Measurements from ENCODE around the gene ICA1L. TPM values are rescaled to one million over a fixed set of nuclear protein-coding genes. Genes with fewer than 3 reads are reported as not detected.

ICA1L gene
- total and polyA plus RNA-seq, 2 experiments from 2014 or later, result 5.1 to 8.2 TPM

GRCh38 chr2:202752071-202752470 lies 119.5 kb downstream of the ICA1L start:
- no peak overlapping the region for H3K4me2 ChIP-seq
- no peak for DNase-seq (ENCODE audit: low spot score)
- no peaks in the 10 kb centered on the region for H3K27me3 ChIP-seq
- 88% methylated on average over 2 of the region's 2 CpGs for WGBS (ENCODE audit: low lambda C conversion rate, missing lambda C conversion rate)
- H3K9me2 ChIP-seq (replicated peaks; ENCODE audit: insufficient read depth), result no peaks in the 10 kb centered on the region
- no peaks in the 10 kb centered on the region for H4K20me1 ChIP-seq (ENCODE audit: insufficient read depth, poor library complexity, severe bottlenecking)
- no peak overlapping the region for H3K4me3 ChIP-seq
- H3K4me1 ChIP-seq (ENCODE audit: insufficient read depth), result no peaks in the 10 kb centered on the region
- H3K27ac ChIP-seq, result no peak overlapping the region
- TF ChIP-seq EZH2 (IDR thresholded peaks at IDR 0.05; ENCODE audit: borderline replicate concordance) (no peak), EZH2phosphoT487 (IDR thresholded peaks at IDR 0.05; ENCODE audit: low read depth, severe bottlenecking, unreplicated experiment) (no peak), CTCF (IDR thresholded peaks at IDR 0.05; ENCODE audit: poor library complexity) (no peak)
- no peaks in the 10 kb centered on the region for H3K9me3 ChIP-seq (ENCODE audit: low read depth)
- H3K36me3 ChIP-seq (replicated peaks; ENCODE audit: insufficient read depth, low read depth), result no peaks in the 10 kb centered on the region
- no peak overlapping the region for H2AFZ ChIP-seq
- H3K79me2 ChIP-seq, result no peaks in the 10 kb centered on the region

GRCh38 chr2:202750763-202751427 lies 120.7 kb downstream of the ICA1L start:
- no peak overlapping the region for H3K4me2 ChIP-seq

GRCh38 chr2:202749477-202749876 lies 122.1 kb downstream of the ICA1L start:
- Histone ChIP-seq H3K27me3 (no peaks in the 10 kb centered on the region), H3K4me3 (no peak overlapping the region), H3K27ac (no peak overlapping the region), H3K79me2 (no peaks in the 10 kb centered on the region), H3K36me3 (replicated peaks; ENCODE audit: insufficient read depth, low read depth) (no peaks in the 10 kb centered on the region), H4K20me1 (ENCODE audit: insufficient read depth, poor library complexity, severe bottlenecking) (no peaks in the 10 kb centered on the region), H3K9me2 (replicated peaks; ENCODE audit: insufficient read depth) (no peaks in the 10 kb centered on the region), H3K9me3 (ENCODE audit: low read depth) (no peaks in the 10 kb centered on the region), H2AFZ (no peak overlapping the region), H3K4me1 (ENCODE audit: insufficient read depth) (no peaks in the 10 kb centered on the region), H3K4me2 (no peak overlapping the region)
- no peak for TF ChIP-seq EZH2phosphoT487 (IDR thresholded peaks at IDR 0.05; ENCODE audit: low read depth, severe bottlenecking, unreplicated experiment)
- no peak for TF ChIP-seq CTCF (IDR thresholded peaks at IDR 0.05; ENCODE audit: poor library complexity)
- TF ChIP-seq EZH2 (IDR thresholded peaks at IDR 0.05; ENCODE audit: borderline replicate concordance), result no peak
- no peak for DNase-seq (ENCODE audit: low spot score)
- 89% methylated on average over 2 of the region's 2 CpGs for WGBS (ENCODE audit: low lambda C conversion rate, missing lambda C conversion rate)

More at GRCh38 chr2:202750763-202751427, 120.7 kb downstream of the ICA1L start:
- DNase-seq (ENCODE audit: low spot score), result no peak
- Histone ChIP-seq H3K9me2 (replicated peaks; ENCODE audit: insufficient read depth) (no peaks in the 10 kb centered on the region), H4K20me1 (ENCODE audit: insufficient read depth, poor library complexity, severe bottlenecking) (no peaks in the 10 kb centered on the region), H3K79me2 (no peaks in the 10 kb centered on the region), H3K36me3 (replicated peaks; ENCODE audit: insufficient read depth, low read depth) (no peaks in the 10 kb centered on the region), H3K27me3 (no peaks in the 10 kb centered on the region), H3K27ac (no peak overlapping the region), H3K9me3 (ENCODE audit: low read depth) (no peaks in the 10 kb centered on the region), H3K4me1 (ENCODE audit: insufficient read depth) (no peaks in the 10 kb centered on the region), H3K4me3 (no peak overlapping the region), H2AFZ (no peak overlapping the region)
- no peak for TF ChIP-seq CTCF (IDR thresholded peaks at IDR 0.05; ENCODE audit: poor library complexity)
- TF ChIP-seq EZH2 (IDR thresholded peaks at IDR 0.05; ENCODE audit: borderline replicate concordance), result no peak
- no peak for TF ChIP-seq EZH2phosphoT487 (IDR thresholded peaks at IDR 0.05; ENCODE audit: low read depth, severe bottlenecking, unreplicated experiment)
- 92% methylated on average over 3 of the region's 3 CpGs for WGBS (ENCODE audit: low lambda C conversion rate, missing lambda C conversion rate)
